ENCODE data around the gene CAMKK2.

GRCh38 chr12:121278169-121279070, 18.1 kb downstream of the CAMKK2 start:
- TF ChIP-seq ZNF766 (CRISPR knock-in tag; conservative IDR thresholded peaks at IDR 0.05) (no peak), KAT7 (CRISPR knock-in tag; IDR thresholded peaks at IDR 0.05; ENCODE audit: borderline replicate concordance) (no peak), CHD2 (IDR thresholded peaks at IDR 0.05; ENCODE audit: low read depth, low read length) (no peak), ZNF184 (CRISPR knock-in tag; IDR thresholded peaks at IDR 0.05) (no peak), MAFG (tag; conservative IDR thresholded peaks at IDR 0.05) (no peak), MXI1 (IDR thresholded peaks at IDR 0.05; ENCODE audit: low read depth, low read length) (no peak), ZNF780A (CRISPR knock-in tag; IDR thresholded peaks at IDR 0.05) (no peak), EGR1 (conservative IDR thresholded peaks at IDR 0.05) (no peak), PYGO2 (tag; IDR thresholded peaks at IDR 0.05) (no peak), IRF9 (tag; IDR thresholded peaks at IDR 0.05) (no peak), ZFP36 (IDR thresholded peaks at IDR 0.05; ENCODE audit: low read depth, low read length, partially characterized antibody) (no peak), FOXP1 (CRISPR knock-in tag; IDR thresholded peaks at IDR 0.05) (no peak)

Data from K562 (cell line).